Suppressor macrophage treated with lipopolysaccharide for 1 hour (primary cell): ENCODE measurements around the gene RHBDD3.

ENCODE experiments used
- DNase-seq, 3 donors: peaks; one replicate each; pipeline ENCODE4 v3.0.0-alpha.2; 2020 to 2022

Gene RHBDD3

DNA sequence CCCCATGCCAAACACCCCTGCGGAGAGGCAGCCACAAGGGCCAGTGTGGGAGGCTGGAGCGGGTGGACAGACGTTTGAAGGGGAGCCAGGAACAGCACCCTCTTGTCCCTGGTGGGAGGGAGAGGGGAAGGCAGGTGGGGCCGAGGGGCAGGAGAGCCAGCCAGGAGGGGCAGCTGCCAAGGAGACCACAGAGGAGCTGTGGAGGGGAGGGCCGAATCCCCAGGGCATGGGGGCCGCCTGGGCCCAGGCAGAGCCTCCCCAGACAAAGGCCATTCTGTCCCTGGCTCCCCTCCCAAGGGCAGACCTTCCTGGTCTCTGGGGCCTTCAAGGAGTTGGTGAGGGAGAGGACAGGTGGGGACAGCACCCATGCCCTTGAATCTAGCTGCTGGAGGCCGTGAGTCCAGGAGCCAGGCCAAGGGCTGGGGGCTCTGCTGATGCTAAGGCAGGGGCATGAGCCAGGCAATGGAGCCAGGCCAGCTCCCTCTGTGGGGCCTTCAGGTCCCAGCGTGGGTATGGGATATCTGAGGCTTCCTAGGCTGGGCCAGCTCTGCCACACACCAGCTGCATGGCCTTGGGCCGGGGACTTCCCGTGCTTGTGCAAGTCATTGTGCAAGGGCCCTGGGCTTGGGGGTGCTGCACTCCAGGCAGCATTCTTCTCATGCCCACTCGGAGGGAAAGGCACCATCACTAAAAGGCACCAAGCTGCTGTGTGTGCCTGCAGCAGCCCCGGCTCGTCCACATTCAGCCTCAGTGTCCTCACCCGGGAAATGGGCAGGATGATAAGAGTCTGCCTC lies 50.7 kb downstream of the RHBDD3 start:
- DNase-seq: peak; percentile 87 to 93 (median 87)

- DNase-seq: no peak
These were observed 51.5 kb downstream of the RHBDD3 start for GRCh38 chr22:29216011-29216872.

DNA sequence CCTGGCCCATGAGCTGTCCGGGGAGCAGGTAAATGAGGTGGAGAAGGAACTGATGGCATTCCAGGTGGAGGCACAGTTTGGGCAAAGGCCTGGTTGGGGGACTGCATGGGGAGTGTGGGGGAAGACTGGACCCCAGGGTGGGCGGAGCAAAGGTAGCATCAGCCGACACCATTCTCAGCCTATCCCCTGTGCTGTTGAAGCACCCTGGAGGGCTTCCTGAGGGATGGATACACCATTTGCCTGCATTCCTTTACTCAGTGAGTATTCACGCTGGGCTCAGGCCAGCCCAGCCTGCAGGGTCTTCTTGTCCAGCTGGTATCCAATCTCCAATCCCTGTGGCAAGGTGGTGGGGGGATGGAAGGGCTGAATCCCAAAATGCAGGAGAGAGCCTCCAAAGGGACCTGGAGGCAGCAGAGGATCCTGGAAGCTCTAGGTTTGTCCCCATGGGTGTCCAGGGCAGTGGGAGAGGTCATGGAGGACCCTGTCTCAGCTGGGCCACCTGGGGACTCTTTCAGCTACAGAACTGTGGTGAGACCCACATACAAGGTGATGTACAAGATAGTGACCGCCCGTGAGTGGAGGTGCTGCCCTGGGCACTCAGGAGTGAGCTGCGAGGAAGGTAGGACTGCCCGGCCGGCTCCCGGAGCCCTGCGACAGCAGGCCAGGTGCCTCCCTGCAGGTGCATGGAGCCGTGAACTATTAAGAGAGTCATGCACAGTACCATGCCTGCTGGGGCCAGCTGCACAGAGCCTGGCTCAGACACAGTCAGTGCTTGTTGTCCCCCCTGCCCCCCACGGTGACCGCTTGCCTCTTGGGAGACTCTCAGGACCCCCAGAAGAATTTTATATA lies 52.5 kb downstream of the RHBDD3 start:
- no peak for DNase-seq

DNA sequence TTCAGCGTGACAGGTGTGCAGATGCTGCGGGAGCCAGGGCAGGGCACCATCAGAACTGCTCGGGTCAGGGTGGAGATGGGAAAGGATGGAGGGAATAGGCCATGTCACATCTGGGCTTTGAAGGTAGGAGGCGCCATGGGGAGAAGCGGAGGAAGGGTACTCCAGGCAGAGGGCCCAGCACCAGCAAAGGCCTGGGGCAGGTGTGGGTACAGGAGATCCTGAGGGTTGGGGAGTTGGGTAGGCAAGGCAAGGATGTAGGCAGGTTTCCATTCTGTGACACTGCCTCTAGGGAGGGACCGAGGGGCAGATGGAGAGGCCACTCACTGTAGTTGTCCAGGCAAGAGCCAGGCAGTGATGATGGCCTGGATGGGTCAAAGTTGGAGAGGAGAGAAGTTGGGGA lies 53.5 kb downstream of the RHBDD3 start:
- no peak for DNase-seq

- no peak for DNase-seq
These were observed 54.3 kb downstream of the RHBDD3 start for GRCh38 chr22:29213493-29213892.

DNA sequence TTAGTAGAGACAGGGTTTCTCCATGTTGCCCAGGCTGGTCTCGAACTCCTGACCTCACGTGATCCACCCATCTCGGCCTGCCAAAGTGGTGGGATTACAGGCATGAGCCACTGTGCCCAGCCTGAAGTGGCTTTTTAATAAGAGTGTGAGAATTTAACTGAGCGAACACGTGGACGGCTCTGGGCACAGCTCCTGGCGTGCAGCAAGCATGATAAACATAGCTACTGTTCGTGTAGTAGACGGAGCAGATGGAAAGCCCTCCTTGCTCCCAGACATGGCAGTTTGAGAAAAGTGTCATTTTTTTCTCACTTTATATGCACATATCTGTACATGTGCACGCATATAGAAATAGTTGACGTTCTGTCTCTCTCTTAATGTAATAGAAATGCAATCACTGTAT lies 55.0 kb downstream of the RHBDD3 start:
- DNase-seq: no peak

DNA sequence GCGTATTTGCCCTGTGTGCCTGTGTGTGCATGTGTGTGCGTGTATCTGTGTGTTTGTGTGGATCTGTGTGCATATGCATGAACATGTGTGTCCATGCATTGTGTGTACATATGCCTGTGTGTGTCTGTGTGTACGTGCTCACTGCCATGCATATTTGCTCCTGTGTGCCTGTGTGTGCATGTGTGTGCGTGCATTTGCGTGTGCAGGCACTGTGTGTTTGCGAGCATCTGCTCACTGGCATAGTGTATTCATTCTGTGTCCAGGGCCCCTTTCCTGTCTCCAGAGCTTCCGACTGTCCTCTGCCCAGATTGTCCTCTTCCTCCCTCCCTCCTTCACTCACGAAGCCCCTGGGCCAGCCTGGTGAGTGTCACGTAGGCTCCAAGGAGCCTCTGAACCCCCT lies 56.3 kb downstream of the RHBDD3 start:
- DNase-seq: no peak

GRCh38 chr22:29211066-29211465 lies 56.7 kb downstream of the RHBDD3 start:
- DNase-seq: no peak
